Measurements from ENCODE around the gene KRT34. TPM values are rescaled to one million over a fixed set of nuclear protein-coding genes. Genes with fewer than 3 reads are reported as not detected.
"Not testable (repeated sequence)": the region's sequence is repeated elsewhere in the genome, so short reads cannot be mapped to it uniquely, and the experiment has no call there.

KRT34 gene
- total RNA-seq, 1 donor from 2014 or later = not detected

DNA sequence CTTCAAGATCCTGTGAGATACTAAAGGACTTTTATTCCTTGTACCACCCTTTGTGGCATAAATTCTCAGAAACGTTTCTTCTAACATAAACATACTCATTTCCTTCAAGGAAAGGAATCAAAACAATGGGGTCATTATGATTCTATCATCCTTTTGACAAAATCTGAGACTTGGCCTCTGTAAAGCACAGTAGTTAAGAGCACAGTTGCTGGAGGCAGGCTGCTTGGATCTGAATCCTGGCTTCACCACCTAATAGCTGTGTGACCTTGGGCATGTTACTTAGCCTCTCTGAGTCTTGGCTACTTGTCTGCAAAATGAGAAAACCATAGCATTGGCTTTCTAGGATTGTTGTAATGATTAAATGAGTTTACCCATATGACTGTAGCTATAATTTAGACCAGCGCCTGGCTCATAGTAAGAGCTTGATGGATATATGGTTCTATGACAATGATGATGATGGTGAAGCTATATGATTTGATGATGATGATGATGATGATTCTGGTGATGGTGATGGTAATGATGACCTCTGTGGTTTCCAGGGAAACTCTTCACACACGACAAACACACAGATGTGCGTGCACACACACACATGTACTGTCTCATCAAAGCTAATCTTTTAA, 21.4 kb upstream of the KRT34 start:
- Mint-ChIP-seq H3K27me3 (no peaks in the 10 kb centered on the region), H3K36me3 (no peaks in the 10 kb centered on the region), H3K4me3 (no peak overlapping the region), H3K9me3 (no peaks in the 10 kb centered on the region), H3K4me1 (ENCODE audit: unreplicated experiment) (peaks cover 19% of the 10 kb centered on the region), H3K27ac (peak overlapping the region; percentile 79)
- TF ChIP-seq, protein P1, sequence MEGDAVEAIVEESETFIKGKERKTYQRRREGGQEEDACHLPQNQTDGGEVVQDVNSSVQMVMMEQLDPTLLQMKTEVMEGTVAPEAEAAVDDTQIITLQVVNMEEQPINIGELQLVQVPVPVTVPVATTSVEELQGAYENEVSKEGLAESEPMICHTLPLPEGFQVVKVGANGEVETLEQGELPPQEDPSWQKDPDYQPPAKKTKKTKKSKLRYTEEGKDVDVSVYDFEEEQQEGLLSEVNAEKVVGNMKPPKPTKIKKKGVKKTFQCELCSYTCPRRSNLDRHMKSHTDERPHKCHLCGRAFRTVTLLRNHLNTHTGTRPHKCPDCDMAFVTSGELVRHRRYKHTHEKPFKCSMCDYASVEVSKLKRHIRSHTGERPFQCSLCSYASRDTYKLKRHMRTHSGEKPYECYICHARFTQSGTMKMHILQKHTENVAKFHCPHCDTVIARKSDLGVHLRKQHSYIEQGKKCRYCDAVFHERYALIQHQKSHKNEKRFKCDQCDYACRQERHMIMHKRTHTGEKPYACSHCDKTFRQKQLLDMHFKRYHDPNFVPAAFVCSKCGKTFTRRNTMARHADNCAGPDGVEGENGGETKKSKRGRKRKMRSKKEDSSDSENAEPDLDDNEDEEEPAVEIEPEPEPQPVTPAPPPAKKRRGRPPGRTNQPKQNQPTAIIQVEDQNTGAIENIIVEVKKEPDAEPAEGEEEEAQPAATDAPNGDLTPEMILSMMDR (conservative IDR thresholded peaks at IDR 0.05) = no peak
- DNase-seq (ENCODE audit: extremely low spot score, unreplicated experiment) = no peak

DNA sequence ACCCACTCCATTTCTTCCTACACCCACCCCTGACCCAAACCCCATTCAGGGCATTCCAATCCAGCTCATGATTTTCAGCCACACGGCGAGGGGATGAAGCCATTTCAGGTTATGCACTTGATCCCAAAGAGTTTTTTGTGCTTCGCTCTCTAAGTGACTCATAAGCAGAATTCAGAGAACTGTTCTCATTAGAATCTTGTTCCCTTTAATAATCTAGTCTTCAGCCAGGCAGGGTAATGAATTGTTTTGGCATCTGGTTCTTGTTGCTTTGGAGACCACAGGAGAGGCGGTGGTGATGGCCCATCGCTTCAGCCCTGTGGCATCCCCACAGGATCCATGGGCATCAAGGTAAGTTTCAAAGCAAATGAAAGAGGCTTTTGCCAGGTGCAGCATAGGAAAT, 20.1 kb upstream of the KRT34 start:
- Mint-ChIP-seq H3K27ac (peak overlapping the region; percentile 44), H3K4me1 (ENCODE audit: unreplicated experiment) (peaks cover 19% of the 10 kb centered on the region), H3K4me3 (no peak overlapping the region), H3K27me3 (no peaks in the 10 kb centered on the region), H3K36me3 (no peaks in the 10 kb centered on the region), H3K9me3 (no peaks in the 10 kb centered on the region)
- DNase-seq (ENCODE audit: extremely low spot score, unreplicated experiment) = no peak
- TF ChIP-seq, protein P1 (conservative IDR thresholded peaks at IDR 0.05) = no peak

DNA sequence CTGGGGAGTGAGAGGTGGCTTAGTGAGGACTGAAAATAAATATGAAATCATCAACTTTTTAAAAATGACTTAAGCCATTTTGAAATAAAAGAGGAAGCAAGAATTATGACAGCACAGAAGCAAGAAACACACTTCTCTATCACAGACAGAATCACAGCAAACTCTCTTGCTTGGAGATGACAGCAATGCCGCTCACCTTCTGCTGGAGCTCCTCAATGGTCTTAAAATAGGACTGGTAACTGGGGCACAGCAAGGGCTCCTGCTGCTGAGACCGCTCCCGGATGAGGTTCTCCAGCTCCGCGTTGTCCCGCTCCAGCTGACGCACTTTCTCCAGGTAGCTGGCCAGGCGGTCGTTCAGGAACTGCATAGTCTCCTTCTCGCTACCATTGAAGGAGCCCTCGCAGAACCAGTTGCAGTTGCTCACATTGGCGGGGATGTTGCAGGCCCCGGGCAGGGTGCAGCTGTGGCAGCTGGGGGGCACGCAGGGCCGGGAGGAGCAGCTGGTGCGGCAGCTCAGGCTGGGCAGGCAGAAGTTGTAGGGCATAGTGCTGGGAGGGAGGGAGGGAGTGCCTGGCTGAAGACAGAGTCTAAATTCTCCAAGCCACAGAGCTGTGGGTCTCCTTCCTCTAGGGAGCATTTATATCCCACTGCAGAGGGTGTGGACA, 15.0 kb upstream of the KRT34 start, which contains the start of gene KRT31:
KRT31 (minus strand) TSS at position 613 of the 665 bp plus-strand sequence; CDS start at position 544, 69 bp downstream.
- Mint-ChIP-seq H3K4me1 (ENCODE audit: unreplicated experiment) (peaks cover 7% of the 10 kb centered on the region), H3K9me3 (no peaks in the 10 kb centered on the region), H3K36me3 (no peaks in the 10 kb centered on the region), H3K27me3 (no peaks in the 10 kb centered on the region), H3K27ac (no peak within 1 kb of the TSS), H3K4me3 (no peak within 1 kb of the TSS)
- TF ChIP-seq, protein P1 (conservative IDR thresholded peaks at IDR 0.05) = no peak
- DNase-seq (ENCODE audit: extremely low spot score, unreplicated experiment) = no peak

DNA sequence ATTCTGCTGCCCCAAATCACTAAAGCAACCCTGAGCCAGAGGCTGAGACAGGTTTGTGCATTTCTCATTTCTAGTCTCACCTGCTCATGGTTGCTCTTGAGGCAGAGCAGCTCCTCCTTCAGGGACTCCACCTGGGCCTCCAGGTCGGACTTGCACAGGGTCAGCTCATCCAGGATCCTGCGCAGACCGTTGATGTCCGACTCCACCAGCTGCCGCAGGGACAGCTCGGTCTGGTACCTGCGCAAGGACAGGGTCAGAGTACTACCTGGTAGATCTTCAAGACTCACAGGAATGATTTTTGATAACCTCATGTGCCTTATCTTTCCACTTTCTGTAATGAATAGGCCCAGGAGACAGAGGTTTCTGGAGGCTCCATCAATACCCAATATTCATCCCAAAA, 14.2 kb upstream of the KRT34 start:
- H3K36me3 Mint-ChIP-seq = no peaks in the 10 kb centered on the region
- H3K4me1 Mint-ChIP-seq (ENCODE audit: unreplicated experiment) = peaks cover 5% of the 10 kb centered on the region
- no peak overlapping the region for H3K4me3 Mint-ChIP-seq
- no peak overlapping the region for H3K27ac Mint-ChIP-seq
- no peaks in the 10 kb centered on the region for H3K27me3 Mint-ChIP-seq
- no peaks in the 10 kb centered on the region for H3K9me3 Mint-ChIP-seq
- TF ChIP-seq, protein P1 (conservative IDR thresholded peaks at IDR 0.05) = no peak
- DNase-seq (ENCODE audit: extremely low spot score, unreplicated experiment) = no peak

DNA sequence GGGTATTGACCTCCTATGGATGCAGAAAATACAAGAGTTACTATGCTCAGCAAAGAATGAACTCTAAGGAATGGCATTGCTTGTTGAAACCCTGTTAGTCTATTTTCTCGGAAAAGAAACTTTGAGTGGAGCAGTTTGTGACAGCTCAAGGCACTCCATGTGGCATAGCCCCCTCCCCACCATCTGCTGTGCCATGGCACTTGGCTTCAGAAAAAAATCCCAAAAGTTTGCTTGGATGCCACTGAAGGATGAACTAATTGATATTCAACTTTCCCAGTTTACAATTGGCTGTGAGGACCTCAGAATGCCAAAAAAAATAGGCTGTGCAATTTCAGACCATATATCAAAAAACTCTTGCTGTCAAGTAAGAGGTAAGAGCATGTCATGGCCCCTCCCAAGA, 13.5 kb upstream of the KRT34 start:
- Mint-ChIP-seq H3K27ac (no peak overlapping the region), H3K4me1 (ENCODE audit: unreplicated experiment) (peaks cover 12% of the 10 kb centered on the region), H3K4me3 (no peak overlapping the region), H3K36me3 (no peaks in the 10 kb centered on the region), H3K27me3 (no peaks in the 10 kb centered on the region), H3K9me3 (no peaks in the 10 kb centered on the region)
- no peak for DNase-seq (ENCODE audit: extremely low spot score, unreplicated experiment)
- TF ChIP-seq, protein P1 (conservative IDR thresholded peaks at IDR 0.05) = no peak

DNA sequence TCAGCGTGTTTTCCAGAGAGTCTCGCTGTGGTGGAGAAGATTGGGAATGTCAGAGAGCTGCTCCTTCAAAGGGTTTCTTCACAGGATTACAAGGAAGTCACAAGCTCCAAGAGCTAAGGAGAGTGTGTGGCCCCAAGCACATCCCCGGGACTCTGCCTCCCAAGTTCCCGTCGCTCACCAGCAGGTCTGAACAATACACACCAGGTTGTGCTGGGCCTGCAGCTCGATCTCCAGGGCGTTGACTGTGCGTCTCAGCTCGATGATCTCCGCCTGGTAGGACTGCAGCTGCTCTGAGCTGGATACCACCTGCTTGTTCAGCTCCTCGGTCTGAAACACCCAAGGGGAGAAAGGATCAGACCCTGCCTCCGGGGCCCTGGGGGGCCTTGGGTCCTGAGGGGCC, 12.9 kb upstream of the KRT34 start:
- DNase-seq (ENCODE audit: extremely low spot score, unreplicated experiment) = not testable (repeated sequence)

More for the DNA sequence above, 12.9 kb upstream of the KRT34 start:
- H3K27me3 Mint-ChIP-seq, H3K9me3 Mint-ChIP-seq, H3K4me3 Mint-ChIP-seq, H3K27ac Mint-ChIP-seq, H3K36me3 Mint-ChIP-seq: not testable (repeated sequence)
- peaks cover 14% of the 10 kb centered on the region for H3K4me1 Mint-ChIP-seq (ENCODE audit: unreplicated experiment)
